Neuron (in vitro differentiated cells): ENCODE measurements around the gene QRICH1.

Experiments used
- H2AFZ ChIP-seq: one replicate; pipeline ENCODE4 v1.6.1; 2013; ENCODE audit warnings: low read depth, mild to moderate bottlenecking, inconsistent platforms, low read length, moderate library complexity
- H3K27me3 ChIP-seq: one replicate; pipeline ENCODE4 v1.6.1; 2013; ENCODE audit warnings: low read length; ENCODE audit not compliant: insufficient read depth
- H3K36me3 ChIP-seq: one replicate; pipeline ENCODE4 v1.6.1; 2013; ENCODE audit warnings: low read length; ENCODE audit not compliant: insufficient read depth
- H3K4me1 ChIP-seq: one replicate; pipeline ENCODE4 v1.6.1; 2013; ENCODE audit warnings: low read length; ENCODE audit not compliant: insufficient read depth
- H3K4me3 ChIP-seq: 2 replicates; pipeline ENCODE4 v1.5.1; 2013; ENCODE audit warnings: mild to moderate bottlenecking, low read length, moderate library complexity
- H3K9me3 ChIP-seq: one replicate; pipeline ENCODE4 v1.6.1; 2013; ENCODE audit warnings: low read length

QRICH1 gene

GRCh38 chr3:49025005-49025792 is 68.7 kb downstream of the QRICH1 start:
- no peaks in the 10 kb centered on the region for H3K27me3 ChIP-seq
- H3K36me3 ChIP-seq = peaks cover 45% of the 10 kb centered on the region
- H3K4me1 ChIP-seq = peaks cover 30% of the 10 kb centered on the region

DNA sequence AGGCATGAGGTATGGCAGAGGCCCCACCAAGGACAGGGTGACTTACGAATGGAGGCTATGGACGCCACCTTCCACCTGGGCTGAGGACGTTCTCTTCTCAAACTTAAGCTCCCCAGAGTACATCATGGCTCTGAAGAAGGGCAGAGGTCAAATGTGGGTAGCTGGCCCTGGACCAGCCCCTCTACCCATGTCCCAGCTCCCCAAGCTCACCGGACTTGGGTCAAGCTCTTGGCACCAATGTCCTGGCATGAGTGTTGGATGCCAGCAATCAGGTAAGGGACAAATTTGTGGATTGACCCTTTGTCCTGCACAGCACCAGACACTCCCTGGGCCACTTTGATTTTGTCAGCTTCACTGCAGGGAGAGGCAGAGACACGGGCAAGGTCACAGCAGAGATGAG is 69.4 kb downstream of the QRICH1 start:
- Histone ChIP-seq H3K27me3 (no peaks in the 10 kb centered on the region), H3K9me3 (no peaks in the 10 kb centered on the region), H3K36me3 (peaks cover 43% of the 10 kb centered on the region)

More at GRCh38 chr3:49025005-49025792, 68.7 kb downstream of the QRICH1 start:
- H2AFZ ChIP-seq = no peak overlapping the region
- no peak overlapping the region for H3K4me3 ChIP-seq
- no peaks in the 10 kb centered on the region for H3K9me3 ChIP-seq

DNA sequence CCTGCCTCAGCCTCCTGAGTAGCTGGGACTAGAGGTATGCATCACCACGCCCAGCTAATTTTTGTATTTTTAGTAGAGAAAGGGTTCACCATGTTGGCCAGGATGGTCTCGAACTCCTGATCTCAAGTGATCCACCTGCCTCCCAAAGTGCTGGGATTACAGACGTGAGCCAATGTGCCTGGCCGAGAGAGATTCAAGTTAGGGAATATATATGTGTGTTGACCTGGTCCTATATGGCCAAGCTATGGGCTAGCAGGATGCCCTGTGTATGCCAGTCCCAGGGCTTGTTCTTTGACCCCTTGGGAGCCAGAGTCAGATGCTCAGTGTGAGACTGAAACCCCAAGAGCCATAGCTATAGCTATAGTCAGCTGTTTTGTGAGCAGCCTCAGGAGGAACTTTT is 70.1 kb downstream of the QRICH1 start:
- Histone ChIP-seq H3K36me3 (peaks cover 43% of the 10 kb centered on the region), H3K4me1 (peaks cover 28% of the 10 kb centered on the region), H3K9me3 (no peaks in the 10 kb centered on the region), H2AFZ (no peak overlapping the region), H3K27me3 (no peaks in the 10 kb centered on the region), H3K4me3 (no peak overlapping the region)

More for the DNA sequence above, 69.4 kb downstream of the QRICH1 start:
- Histone ChIP-seq H2AFZ (no peak overlapping the region), H3K4me1 (peaks cover 31% of the 10 kb centered on the region), H3K4me3 (no peak overlapping the region)

DNA sequence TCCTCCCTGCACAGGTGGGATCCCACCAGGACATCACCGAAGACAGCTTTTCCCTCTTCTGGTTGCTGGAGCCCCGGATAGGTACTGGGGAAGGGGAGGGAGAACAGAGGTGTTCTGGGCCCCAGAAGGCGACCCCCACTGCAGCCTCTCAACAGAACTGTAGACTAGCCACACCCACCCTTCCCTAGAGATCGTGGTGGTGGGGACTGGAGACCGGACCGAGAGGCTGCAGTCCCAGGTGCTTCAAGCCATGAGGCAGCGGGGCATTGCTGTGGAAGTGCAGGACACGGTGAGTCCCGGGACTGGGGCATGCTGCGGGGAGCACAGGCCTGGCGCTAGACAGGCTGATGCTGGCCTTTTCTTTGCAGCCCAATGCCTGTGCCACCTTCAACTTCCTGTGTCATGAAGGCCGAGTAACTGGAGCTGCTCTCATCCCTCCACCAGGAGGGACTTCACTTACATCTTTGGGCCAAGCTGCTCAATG is 71.1 kb downstream of the QRICH1 start:
- peaks cover 22% of the 10 kb centered on the region for H3K4me1 ChIP-seq
- H3K4me3 ChIP-seq = peak overlapping the region; percentile 66
- H3K27me3 ChIP-seq = no peaks in the 10 kb centered on the region
- no peak overlapping the region for H2AFZ ChIP-seq
- no peaks in the 10 kb centered on the region for H3K9me3 ChIP-seq
- peaks cover 41% of the 10 kb centered on the region for H3K36me3 ChIP-seq

DNA sequence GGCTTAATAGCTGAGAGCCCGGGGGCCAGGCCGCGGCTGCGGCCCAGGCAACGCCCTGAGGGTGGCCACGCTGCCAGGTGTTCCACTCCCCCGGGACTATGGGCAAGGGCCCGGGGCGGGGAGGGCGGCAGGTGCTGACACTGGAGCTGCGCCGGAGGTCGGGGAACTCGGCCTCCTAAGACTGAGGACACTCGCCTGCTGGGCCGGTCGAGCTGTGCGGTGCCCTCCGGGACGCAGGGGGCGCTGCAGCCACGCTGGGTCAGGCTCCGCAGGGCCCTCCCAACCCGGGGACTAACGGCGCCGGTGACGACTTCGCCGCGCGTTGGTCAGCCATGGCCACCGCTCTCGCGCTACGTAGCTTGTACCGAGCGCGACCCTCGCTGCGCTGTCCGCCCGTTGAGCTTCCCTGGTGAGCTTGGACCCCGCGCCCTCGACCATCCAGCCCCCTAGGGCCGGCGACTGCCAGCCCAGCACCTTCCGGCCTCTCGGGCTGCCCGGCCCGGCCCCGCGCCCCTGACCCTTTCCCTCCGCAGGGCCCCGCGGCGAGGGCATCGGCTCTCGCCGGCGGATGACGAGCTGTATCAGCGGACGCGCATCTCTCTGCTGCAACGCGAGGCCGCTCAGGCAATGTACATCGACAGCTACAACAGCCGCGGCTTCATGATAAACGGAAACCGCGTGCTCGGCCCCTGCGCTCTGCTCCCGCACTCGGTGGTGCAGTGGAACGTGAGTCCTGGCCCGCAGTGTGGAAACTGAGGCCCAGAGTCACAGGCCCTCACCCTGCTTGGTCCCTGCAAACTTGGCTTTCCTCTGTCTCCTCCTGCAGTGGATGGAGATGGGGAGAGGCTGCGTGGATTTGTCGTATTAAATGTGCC is 71.8 kb downstream of the QRICH1 start, which contains the start of gene NDUFAF3:
Gene NDUFAF3, plus strand, starts transcription at position 309 of the 875 bp plus-strand sequence. Its CDS starts 24 bp downstream, at position 333.
- Histone ChIP-seq H3K9me3 (no peaks in the 10 kb centered on the region), H3K4me1 (peaks cover 29% of the 10 kb centered on the region), H2AFZ (peak within 1 kb of the TSS; percentile 58), H3K36me3 (peaks cover 36% of the 10 kb centered on the region), H3K27me3 (no peaks in the 10 kb centered on the region), H3K4me3 (peak within 1 kb of the TSS; percentile 66)

DNA sequence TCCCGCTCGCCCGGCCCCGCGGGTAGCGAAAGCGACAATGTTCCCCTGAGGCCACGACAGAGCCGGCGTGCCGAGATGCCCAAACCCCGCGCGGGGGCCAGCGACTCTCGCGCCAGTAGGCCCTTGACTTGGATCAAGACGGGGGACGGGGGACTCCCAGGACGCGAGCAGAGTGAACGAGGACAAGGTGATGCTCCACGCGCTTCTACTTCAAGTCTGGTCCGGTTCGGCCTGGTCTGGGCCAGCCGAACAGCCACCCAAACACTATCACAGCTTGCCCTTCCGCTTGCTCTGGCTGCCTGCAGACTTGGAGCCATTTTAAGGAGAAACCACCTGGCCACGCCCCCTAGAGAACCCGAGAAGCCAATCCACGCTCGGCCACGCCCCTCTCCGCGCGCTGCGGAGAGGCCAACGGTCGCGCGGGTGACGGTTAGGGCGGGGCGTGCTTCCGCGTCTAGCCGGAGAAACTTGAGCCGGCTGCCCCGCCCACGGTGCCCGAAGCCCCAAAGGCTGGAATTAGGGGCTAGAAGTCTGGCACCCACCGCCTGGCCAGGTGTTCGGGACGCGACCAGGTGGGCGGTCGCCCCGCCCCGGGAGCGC is 72.6 kb downstream of the QRICH1 start:
- peak overlapping the region; percentile 66 for H3K4me3 ChIP-seq
- peaks cover 29% of the 10 kb centered on the region for H3K4me1 ChIP-seq
- H3K27me3 ChIP-seq = no peaks in the 10 kb centered on the region
- H3K9me3 ChIP-seq = no peaks in the 10 kb centered on the region
- H3K36me3 ChIP-seq = peaks cover 38% of the 10 kb centered on the region
- H2AFZ ChIP-seq = peak overlapping the region; percentile 58

- H3K4me1 ChIP-seq = peaks cover 29% of the 10 kb centered on the region
- H3K36me3 ChIP-seq = peaks cover 38% of the 10 kb centered on the region
- H3K9me3 ChIP-seq = no peaks in the 10 kb centered on the region
- H3K27me3 ChIP-seq = no peaks in the 10 kb centered on the region
- H2AFZ ChIP-seq = no peak overlapping the region
- H3K4me3 ChIP-seq = peak overlapping the region; percentile 66
Observed at GRCh38 chr3:49020330-49021212, 73.3 kb downstream of the QRICH1 start.

- Histone ChIP-seq H3K4me3 (peak overlapping the region; percentile 66), H3K9me3 (no peaks in the 10 kb centered on the region), H2AFZ (no peak overlapping the region), H3K27me3 (no peaks in the 10 kb centered on the region), H3K36me3 (peaks cover 38% of the 10 kb centered on the region), H3K4me1 (peaks cover 29% of the 10 kb centered on the region)
Observed at GRCh38 chr3:49019941-49020329, 73.9 kb downstream of the QRICH1 start.

- H3K36me3 ChIP-seq = peaks cover 38% of the 10 kb centered on the region
- peak overlapping the region; percentile 71 for H3K4me3 ChIP-seq
- no peaks in the 10 kb centered on the region for H3K9me3 ChIP-seq
- H2AFZ ChIP-seq = no peak overlapping the region
- peaks cover 29% of the 10 kb centered on the region for H3K4me1 ChIP-seq
- no peaks in the 10 kb centered on the region for H3K27me3 ChIP-seq
Observed at GRCh38 chr3:49018707-49019006, 75.2 kb downstream of the QRICH1 start.

GRCh38 chr3:49017971-49018706 is 75.7 kb downstream of the QRICH1 start, which contains the start of gene DALRD3:
DALRD3 (minus strand) TSS chr3:49018580; CDS start chr3:49018564, 16 bp downstream.
- Histone ChIP-seq H2AFZ (peak within 1 kb of the TSS; percentile 6), H3K9me3 (no peaks in the 10 kb centered on the region), H3K4me3 (peak within 1 kb of the TSS; percentile 71)

GRCh38 chr3:49017229-49017970 is 76.5 kb downstream of the QRICH1 start:
- Histone ChIP-seq H3K27me3 (no peaks in the 10 kb centered on the region), H3K4me3 (peak overlapping the region; percentile 71), H3K4me1 (peaks cover 21% of the 10 kb centered on the region), H2AFZ (no peak overlapping the region), H3K36me3 (peaks cover 46% of the 10 kb centered on the region), H3K9me3 (no peaks in the 10 kb centered on the region)

More at GRCh38 chr3:49017971-49018706, 75.7 kb downstream of the QRICH1 start, which contains the start of gene DALRD3:
- no peaks in the 10 kb centered on the region for H3K27me3 ChIP-seq
- peaks cover 28% of the 10 kb centered on the region for H3K4me1 ChIP-seq
- H3K36me3 ChIP-seq = peaks cover 41% of the 10 kb centered on the region
